GM21423 (cell line): Measurements from ENCODE around the gene FCMR.
"Not testable (repeated sequence)": the region's sequence is repeated elsewhere in the genome, so short reads cannot be mapped to it uniquely, and the experiment has no call there.

Source experiments
- ATAC-seq: cut with Tn5 transposase; IDR thresholded peaks from one replicate; pipeline ENCODE4 v1.9.1; 2021; ENCODE audit warnings: mild to moderate bottlenecking, moderate library complexity; ENCODE audit not compliant: unreplicated experiment

The FCMR gene

GRCh38 chr1:206924592-206925105, 2.9 kb upstream of the FCMR start:
- peak; percentile 18 for ATAC-seq

DNA sequence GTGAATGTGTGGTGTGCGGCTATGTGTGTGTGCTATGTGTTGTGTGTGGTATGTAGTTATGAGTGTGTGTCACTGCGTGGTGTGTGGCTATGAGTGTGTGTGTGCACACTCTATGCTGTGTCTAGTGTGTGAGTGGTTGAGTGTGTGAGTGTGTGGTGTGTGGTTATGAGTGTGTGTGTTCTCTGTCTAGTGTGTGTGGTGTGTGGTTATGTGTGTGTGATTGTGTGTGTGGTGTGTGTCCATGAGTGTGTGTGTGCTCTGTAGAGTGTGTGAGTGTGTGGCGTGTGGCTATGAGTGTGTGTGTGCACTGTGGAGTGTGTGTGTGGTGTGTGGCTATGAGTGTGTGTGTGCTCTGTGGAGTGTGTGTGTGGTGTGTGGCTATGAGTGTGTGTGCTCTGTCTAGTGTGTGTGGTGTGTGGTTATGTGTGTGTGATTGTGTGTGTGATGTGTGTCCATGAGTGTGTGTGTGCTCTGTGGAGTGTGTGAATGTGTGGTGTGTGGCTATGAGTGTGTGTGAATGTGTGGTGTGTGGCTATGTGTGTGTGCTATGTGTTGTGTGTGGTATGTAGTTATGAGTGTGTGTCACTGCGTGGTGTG, 2.3 kb upstream of the FCMR start:
- ATAC-seq: not testable (repeated sequence)

DNA sequence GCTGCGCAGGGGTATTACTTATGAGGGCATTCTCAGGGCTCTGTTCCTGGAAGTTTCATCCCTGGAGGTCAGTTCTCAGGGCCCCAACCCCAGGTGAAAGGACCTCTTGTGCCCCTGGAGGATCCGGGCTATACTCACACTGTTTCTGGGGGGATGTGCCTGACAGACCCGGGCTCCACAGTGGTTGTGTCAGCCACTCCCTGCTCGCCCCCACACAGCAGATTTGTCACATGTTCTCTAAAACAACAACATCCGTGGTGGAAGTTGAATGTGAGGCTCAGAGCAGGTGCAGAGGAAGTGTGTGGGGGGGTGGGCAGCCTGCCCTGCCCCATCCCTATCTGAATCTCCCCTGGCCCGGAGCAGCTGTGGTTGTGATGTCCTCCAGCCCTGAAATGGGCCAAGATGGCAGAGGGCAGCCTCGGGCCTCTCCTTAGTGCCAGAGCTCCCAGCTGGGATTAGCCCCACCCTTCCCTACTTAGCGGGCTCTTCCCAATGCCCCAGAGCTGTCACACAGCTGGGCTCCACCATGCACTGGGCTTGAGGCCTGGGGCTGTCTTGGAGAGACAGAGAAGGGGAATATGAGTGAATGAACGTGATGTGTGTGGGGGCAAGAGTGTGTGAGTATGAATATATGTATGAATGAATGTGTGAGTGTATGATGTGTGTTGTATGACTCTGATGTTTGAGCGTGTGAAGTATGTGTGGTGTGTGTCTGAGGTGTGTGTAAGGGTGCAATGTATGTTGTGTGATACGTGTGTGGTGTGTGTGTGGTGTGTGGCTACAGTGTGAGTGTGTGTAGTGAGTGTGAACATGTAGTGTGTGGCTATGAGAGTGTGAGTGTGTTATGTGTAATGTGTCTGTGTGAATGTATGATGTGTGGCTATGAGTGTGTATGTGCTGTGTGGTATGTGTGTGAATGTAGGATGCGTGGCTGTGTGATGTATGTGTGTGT, 1.5 kb upstream of the FCMR start:
- peak; percentile 53 for ATAC-seq

DNA sequence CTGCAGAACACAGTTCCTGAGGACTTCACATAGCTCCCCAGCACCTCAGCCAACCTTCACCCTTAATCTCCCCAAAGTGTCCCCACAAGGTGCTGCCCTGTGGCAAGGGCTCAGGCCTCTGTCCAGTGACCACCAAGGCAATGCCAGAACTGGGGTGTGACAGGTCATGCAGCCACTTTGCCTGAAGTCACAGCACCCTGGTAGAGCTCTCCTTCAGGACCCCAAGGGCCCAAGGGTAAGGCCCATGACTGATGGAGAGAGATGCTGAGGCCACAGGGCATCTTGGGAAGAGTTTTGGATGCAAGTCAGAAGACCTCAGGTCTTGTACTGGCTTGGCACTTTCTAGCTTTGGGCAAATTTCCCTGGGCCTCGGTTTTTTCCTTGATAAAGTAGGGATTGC, 783 bp upstream of the FCMR start:
- no peak for ATAC-seq

DNA sequence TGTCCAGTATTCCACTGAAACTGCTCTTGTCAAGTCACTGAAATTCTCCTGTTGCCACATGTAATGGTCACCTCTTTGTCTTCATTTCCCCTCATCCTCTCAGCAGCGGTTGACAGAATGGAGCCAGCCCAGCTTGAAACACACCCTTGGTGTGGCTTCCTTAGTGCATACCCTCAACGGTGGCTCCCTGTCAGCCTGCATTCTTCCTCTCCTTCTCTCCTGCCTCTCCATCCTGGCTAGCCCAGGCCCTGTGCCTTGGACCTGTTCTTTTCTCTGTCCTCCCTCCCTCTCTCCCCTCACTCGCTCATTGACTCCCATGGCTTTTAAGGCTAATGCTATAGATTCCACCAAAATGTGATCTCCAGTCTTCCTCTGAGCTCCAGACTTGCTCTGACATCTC, 3.7 kb downstream of the FCMR start:
- no peak for ATAC-seq

GRCh38 chr1:206916000-206916709, 5.6 kb downstream of the FCMR start:
- ATAC-seq: no peak

- no peak for ATAC-seq
Measured at GRCh38 chr1:206915030-206915735, 6.6 kb downstream of the FCMR start.

DNA sequence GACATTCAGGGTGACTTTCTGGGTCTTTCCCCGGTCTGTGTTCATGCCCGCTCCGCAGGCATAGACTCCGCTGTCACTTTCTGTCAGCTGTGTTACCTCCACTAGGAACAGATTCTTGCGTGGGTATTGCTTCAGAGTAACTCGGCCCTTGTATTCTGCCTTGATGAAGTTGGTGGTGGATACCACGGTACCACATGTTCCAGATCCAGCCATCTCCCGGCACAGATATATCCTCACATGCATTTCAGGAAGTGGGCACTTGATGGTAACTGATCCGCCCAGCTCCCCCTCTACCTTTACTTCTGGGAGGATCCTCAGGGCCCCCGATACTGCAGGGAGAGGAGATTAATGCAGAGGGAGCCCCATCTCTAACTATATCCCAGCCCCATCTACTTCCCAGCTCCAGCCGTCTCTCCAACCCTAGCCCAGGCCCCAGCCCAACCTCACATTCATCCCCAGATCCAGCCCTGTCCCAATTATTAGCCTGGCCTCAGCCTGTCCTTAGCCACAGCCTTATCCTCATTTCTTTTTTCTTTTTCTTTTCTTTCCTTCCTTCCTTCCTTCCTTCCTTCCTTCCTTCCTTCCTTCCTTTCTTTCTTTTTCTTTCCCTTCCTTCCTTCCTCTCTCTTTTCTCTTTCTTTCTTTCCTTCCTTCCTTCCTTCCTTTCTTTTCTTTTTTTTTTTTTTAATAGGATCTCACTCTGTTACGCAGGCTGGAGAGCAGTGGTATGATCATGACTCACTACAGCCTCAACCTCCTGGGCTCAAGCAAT, 7.8 kb downstream of the FCMR start:
- ATAC-seq: no peak

DNA sequence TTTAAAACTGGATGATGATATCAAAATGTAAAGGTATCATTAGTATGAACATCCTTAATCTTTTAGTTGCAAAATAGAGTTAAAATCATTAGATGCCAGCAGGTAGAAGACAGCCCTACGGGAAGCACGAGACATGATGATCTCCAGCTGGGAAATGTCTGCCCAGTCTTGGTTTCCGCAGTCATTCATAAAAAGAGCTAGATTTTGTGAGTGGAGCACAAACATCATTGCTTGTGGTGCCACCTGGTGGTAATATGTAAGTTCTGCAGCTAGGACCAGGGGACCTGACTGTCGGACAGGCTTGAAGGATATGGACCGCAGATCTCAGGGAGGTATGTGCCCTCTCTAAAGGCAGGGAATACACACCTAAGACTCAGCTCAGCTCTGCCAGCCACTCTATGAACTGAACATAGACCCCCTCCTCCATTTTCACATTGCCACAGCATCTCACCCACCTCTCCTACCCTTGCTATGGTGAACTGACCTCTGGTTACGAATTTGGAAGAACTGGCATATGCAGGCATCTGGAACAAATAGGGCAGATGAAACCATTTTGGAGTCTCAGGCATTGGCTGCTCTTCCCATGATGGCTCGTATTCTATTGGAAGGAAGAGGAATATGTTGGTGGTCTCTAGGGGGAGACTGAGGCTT, 9.2 kb downstream of the FCMR start:
- ATAC-seq: no peak

DNA sequence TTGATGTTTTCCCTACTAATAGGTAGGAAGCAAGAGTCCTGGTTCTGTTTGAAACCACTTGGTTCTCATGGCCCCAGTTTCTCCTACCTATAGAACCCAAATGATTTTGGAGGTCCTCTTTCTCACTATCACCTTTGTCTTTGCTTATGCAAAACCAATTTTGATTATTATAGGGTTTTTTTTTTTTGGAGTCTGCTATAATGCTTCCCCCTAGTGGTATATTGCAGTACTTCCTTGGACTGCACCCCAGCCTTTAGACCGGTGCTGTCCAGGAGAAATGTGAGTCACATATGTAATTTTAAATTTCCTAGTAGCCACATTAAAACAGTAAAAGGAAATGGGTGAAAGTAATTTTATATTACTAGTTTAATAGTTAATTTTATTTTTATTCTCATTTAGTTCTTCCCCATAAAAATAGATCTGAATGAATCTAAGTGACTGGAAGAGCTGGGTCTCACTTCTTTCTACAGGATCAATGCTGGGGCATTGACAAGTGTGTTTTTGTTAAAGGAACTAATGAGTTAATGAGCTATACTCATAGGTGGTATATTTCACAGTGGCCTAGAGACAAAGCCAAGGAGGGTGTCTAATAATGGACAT, 10.6 kb downstream of the FCMR start:
- ATAC-seq: no peak

- no peak for ATAC-seq
Measured at GRCh38 chr1:206909883-206910318, 11.8 kb downstream of the FCMR start.

DNA sequence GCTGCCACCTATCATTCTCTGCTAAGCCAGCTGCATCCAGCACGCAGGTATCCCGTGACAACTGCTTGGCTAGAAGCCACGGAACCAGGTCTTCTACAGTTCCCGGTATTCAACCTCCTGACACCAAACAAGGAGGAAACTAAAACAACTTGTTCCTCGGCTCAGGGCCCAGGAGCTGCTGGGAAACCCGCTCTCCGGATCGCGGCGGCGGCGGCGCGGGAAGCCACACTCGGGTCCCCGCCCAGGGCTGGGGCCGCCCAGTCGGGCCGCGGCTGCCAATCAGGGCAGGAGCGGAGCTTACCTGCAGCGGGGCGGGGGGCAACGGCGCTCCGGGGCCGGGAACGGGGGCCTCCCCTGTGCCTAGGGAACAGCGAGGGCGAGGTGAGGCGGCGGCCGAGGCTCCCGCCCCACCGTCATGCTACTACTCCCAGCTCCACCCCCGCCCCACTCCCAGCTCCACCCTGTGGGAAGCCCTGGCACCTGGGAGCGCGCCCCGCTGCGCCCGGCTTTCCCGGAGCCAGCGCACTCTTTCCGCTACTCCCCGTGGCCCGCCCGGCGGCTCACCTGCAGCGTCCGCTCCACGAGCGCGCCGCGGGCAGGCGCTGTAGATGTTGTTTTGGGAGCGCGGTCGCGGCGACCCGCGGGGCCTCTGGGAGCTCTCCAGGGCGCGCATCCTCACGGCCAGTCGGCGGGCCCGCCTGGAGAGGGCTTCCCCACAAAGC, 12.4 kb downstream of the FCMR start:
- ATAC-seq: no peak

GRCh38 chr1:206908038-206908437, 13.7 kb downstream of the FCMR start:
- ATAC-seq: no peak

- ATAC-seq: no peak
Measured at GRCh38 chr1:206907304-206907991, 14.3 kb downstream of the FCMR start.

- peak; percentile 74 for ATAC-seq
Measured at GRCh38 chr1:206905295-206906164, 16.2 kb downstream of the FCMR start.

DNA sequence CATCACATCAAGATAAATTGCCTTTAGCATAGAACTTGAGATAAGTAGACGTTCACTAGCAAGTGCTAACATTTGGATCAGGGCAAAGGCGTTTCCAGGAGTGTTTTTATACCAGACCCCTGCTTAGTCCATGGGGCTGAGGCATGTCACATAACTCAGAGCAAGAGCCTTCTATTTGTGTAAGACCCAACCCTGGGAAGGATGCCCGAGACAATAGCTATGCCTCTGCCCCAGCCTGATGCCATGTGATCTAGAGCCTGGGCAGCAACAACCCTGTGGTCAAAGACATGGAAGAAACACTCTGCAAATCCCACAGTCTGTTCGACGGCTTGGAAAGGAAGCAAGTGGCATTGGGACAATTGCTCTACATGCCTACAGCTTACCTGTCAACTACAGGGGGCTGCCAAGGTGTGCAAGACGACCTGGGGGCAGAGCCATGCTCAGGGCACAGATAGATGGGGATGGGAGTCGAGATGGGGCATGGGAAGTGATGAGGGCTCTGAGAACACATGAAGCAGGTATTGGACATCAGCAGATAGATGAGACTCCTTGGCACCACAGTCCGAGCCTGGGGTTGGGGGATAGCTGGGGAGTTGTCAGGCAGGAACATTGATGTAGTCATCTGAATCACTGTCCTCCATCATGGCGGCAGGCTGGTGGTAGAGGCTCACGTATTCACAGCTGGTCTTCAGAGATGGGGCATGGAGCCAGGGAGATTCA, 17.2 kb downstream of the FCMR start:
- no peak for ATAC-seq
